ENCODE measurements around the gene CMSS1.

Gene CMSS1

DNA sequence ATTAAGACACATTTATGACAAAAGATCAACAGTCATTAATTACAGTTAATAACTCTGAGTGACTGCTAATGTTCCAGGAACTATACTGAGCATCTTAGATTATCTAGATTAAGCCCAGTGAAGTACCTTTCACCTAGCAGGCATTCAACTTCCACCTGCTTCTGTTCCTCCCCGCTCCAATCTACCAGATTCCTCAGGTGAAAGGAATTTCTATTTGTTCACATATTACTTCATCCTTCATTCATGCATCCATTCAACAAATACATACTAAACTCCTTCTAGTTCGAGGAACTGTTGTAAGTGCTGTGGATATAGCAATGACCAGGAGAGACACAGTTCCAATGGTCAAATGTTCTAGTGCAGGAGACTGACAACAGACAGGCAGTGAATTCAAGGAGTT is 157.3 kb downstream of the CMSS1 start:
- POLR2A ChIA-PET (ENCODE audit: low non-redundant PET) = no interaction called here
- no peak overlapping the region for H3K27ac ChIP-seq
- no peak for DNase-seq (ENCODE audit: low spot score)
- CTCF ChIA-PET = no interaction called here
- TF ChIP-seq, protein P1, sequence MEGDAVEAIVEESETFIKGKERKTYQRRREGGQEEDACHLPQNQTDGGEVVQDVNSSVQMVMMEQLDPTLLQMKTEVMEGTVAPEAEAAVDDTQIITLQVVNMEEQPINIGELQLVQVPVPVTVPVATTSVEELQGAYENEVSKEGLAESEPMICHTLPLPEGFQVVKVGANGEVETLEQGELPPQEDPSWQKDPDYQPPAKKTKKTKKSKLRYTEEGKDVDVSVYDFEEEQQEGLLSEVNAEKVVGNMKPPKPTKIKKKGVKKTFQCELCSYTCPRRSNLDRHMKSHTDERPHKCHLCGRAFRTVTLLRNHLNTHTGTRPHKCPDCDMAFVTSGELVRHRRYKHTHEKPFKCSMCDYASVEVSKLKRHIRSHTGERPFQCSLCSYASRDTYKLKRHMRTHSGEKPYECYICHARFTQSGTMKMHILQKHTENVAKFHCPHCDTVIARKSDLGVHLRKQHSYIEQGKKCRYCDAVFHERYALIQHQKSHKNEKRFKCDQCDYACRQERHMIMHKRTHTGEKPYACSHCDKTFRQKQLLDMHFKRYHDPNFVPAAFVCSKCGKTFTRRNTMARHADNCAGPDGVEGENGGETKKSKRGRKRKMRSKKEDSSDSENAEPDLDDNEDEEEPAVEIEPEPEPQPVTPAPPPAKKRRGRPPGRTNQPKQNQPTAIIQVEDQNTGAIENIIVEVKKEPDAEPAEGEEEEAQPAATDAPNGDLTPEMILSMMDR (conservative IDR thresholded peaks at IDR 0.05; ENCODE audit: low read depth) = no peak

DNA sequence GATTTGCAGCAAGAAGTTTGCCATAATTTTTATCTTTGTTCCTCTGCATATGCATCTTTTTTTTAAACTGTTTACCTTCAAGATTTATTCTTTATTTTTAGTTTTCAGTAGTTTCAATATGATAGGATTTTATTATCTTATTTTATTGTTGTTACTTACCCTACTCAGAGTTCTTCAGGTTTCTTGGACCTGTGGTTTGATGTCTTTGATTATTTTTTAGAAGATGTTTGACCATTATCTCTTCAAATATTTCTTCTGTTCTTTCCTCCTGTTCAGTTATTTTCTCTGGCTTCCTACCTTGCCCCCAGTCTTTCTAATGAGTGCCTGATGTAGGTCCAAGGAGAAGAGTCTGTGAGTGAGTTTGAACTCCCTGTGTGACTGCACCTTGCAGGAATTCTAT is 158.9 kb downstream of the CMSS1 start:
- no peak overlapping the region for H3K27ac ChIP-seq
- TF ChIP-seq, protein P1 (conservative IDR thresholded peaks at IDR 0.05; ENCODE audit: low read depth) = no peak
- DNase-seq (ENCODE audit: low spot score) = no peak
- POLR2A ChIA-PET (ENCODE audit: low non-redundant PET) = no interaction called here
- CTCF ChIA-PET = no interaction called here

DNA sequence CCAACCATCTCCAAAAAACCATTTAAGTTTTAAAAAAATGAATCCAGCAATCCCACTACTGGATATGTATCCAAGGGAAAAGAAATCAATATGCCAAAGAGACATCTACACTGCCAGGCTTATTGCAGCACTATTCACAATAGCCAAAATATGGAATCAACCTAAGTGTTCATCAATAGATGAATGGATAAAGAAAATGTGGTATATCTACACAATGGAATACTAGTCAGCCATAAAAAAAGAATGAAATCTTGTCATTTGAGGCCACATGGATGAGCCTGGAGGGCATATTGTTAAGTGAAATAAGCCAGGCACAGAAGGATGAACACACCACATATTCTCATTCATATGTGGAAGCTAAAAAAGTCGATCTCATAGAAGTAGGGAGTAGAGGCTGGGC is 160.6 kb downstream of the CMSS1 start:
- TF ChIP-seq, protein P1 (conservative IDR thresholded peaks at IDR 0.05; ENCODE audit: low read depth) = no peak
- DNase-seq (ENCODE audit: low spot score) = no peak
- CTCF ChIA-PET = interaction anchor here (0.7 kb wide), 1 partner anchor 63 kb away, joined by 3 read pairs; no protein-coding TSS in a partner anchor
- POLR2A ChIA-PET (ENCODE audit: low non-redundant PET) = no interaction called here
- H3K27ac ChIP-seq = no peak overlapping the region

DNA sequence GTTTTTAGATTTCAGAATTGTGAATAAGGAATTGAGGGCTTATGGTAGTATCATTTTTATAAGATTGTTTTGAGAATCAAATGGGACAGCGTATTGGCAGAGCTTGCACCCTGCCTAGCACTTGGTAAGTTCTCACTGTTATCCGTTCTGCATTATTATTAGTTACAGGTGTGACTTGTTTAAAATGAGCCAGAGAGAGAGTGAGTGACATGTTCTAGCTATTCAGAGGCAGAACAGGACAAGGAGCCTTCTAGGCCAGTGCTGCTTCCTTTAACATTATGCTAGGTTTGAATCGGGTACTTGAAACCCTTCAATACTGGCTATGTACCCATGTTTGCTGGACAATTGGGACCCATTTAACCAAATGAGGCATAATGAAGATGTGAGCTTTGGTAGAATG is 162.9 kb downstream of the CMSS1 start:
- DNase-seq (ENCODE audit: low spot score) = no peak
- no peak overlapping the region for H3K27ac ChIP-seq
- TF ChIP-seq, protein P1 (conservative IDR thresholded peaks at IDR 0.05; ENCODE audit: low read depth) = no peak
- ChIA-PET POLR2A (ENCODE audit: low non-redundant PET) (no interaction called here), CTCF (no interaction called here)

DNA sequence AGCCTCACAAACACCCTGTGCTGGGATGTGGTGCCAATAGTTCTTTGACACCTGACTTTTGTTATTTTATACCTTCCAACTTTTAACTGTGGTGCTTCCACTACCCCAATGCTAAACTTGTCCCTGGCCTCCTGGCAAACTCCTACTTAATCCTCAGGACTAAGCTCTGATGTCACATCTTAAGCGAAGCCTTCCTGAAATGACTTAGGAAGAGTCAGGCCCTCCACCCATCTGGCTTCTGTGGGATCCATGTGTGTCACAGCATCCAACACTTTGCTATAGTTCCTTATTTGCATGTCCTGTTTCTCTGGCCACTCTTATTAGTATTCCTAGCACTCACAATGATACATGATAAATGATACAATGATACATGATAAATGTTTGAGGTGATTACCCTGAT is 163.5 kb downstream of the CMSS1 start:
- TF ChIP-seq, protein P1 (conservative IDR thresholded peaks at IDR 0.05; ENCODE audit: low read depth) = no peak
- no peak for DNase-seq (ENCODE audit: low spot score)
- ChIA-PET CTCF (no interaction called here), POLR2A (ENCODE audit: low non-redundant PET) (no interaction called here)
- H3K27ac ChIP-seq = no peak overlapping the region

DNA sequence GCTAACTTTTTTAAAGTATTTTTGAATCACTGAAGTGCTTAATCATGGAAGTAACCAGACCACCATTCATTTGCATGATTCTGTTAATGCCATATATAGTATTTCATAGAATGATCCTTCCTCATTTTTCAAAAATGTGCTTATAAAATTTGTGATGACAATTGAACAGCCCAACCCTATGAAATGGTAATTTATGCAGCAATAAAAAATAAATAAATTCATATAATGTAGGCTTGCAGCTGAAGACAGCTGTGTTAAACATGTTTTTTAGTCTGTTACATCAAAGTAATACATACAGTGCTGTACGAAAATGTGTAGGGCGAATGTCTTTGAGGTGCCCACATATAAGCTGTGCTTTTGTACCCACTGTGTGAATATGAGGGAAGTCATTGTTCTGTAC is 165.0 kb downstream of the CMSS1 start:
- H3K27ac ChIP-seq = no peak overlapping the region
- TF ChIP-seq, protein P1 (conservative IDR thresholded peaks at IDR 0.05; ENCODE audit: low read depth) = no peak

DNA sequence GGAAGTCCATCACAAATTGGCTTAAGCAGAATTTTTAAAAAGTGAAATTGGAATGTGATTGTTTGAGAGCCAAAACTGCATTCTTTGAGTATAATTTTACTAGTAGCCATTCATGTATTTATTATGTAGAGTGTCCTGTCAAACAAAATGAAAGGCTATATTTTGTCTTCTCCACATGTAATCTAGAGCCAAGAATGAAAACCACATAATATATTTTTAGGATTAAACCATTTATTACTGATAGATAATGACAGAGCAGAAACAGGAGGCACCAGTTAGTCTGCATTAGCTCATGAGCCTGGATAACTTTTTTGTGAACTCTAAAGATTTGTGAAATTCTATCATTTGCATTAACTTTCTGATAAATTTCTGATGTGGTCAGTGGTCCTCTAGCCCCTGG is 166.5 kb downstream of the CMSS1 start:
- TF ChIP-seq, protein P1 (conservative IDR thresholded peaks at IDR 0.05; ENCODE audit: low read depth) = no peak
- ChIA-PET CTCF (interaction anchor here (0.5 kb wide), 1 partner anchor 414 kb away, joined by 4 read pairs; no protein-coding TSS in a partner anchor), POLR2A (ENCODE audit: low non-redundant PET) (no interaction called here)
- H3K27ac ChIP-seq = no peak overlapping the region
- DNase-seq (ENCODE audit: low spot score) = no peak

More for the DNA sequence above, 165.0 kb downstream of the CMSS1 start:
- ChIA-PET POLR2A (ENCODE audit: low non-redundant PET) (no interaction called here), CTCF (interaction anchor here (1.1 kb wide), 1 partner anchor 44 kb away, joined by 4 read pairs; no protein-coding TSS in a partner anchor)
- DNase-seq (ENCODE audit: low spot score) = no peak

All from RWPE1 (cell line).